Subcutaneous adipose tissue (tissue), 4 donors: ENCODE measurements around the gene HOXC12. TPM values are rescaled to one million over a fixed set of nuclear protein-coding genes. Genes with fewer than 3 reads are reported as not detected.

Experiments used
- CTCF ChIP-seq: fragments of 450-650 bp; IDR thresholded peaks from one replicate; pipeline ENCODE4 v1.5.1; 2016; ENCODE audit warnings: low read depth, mild to moderate bottlenecking, control low read depth, antibody characterized with exemption, moderate library complexity
- total RNA-seq, 4 donors: library from RNA; depleted of rRNA; stranded (reverse); fragments of >200 nt; gene quantifications; one replicate each; pipeline ENCODE4 v1.1.0, GENCODE V29; 2016

The HOXC12 gene
- total RNA-seq, 4 donors from 2014 or later = 0.17 to 1.8 (median 0.50) TPM

DNA sequence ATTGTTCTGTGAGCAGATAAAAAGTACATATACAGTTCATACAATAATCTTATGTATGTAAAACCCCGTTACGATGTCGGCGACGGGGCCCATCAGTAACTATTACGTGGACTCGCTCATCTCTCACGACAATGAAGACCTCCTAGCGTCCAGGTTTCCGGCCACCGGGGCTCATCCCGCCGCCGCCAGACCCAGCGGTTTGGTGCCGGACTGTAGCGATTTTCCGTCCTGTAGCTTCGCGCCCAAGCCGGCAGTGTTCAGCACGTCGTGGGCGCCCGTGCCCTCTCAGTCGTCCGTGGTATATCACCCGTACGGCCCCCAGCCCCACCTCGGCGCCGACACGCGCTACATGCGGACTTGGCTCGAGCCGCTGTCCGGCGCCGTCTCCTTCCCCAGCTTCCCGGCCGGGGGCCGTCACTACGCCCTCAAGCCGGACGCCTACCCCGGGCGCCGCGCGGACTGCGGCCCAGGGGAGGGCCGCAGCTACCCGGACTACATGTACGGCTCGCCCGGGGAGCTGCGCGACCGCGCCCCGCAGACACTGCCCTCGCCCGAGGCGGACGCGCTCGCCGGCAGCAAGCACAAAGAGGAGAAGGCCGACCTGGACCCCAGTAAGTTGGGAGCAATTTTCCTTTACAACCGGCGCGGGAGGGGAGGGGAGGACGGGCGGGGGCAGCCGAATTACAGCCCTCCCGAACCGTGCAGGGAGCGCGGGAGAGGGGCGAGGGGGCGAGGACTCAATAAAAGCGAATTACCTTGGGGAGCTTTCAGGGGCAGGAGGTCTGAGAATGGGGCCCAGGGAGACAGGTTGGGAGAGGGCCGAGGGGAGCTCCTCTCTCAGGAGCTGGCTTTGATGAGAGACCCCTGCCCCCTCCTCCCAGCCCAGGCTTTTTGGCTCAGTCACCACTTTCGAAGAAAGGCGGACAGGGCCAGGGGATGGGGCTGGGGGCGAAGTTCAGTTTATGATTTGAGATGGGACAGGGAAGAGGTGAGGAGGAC lies 45.7 kb downstream of the HOXC12 start, which contains the start of gene HOXC9:
Gene HOXC9, plus strand, starts transcription at position 46 of the 999 bp plus-strand sequence. Its CDS starts 28 bp downstream, at position 74.
- TF ChIP-seq CTCF = no peak

- no peak for TF ChIP-seq CTCF
Measured at GRCh38 chr12:54001283-54002187, 46.8 kb downstream of the HOXC12 start.

- no peak for TF ChIP-seq CTCF
Measured at GRCh38 chr12:54002278-54002914, 47.7 kb downstream of the HOXC12 start.

GRCh38 chr12:54002915-54003389 lies 48.2 kb downstream of the HOXC12 start:
- TF ChIP-seq CTCF = no peak

GRCh38 chr12:54003625-54004024 lies 48.9 kb downstream of the HOXC12 start:
- TF ChIP-seq CTCF = no peak

GRCh38 chr12:54004063-54004840 lies 49.5 kb downstream of the HOXC12 start:
- TF ChIP-seq CTCF = no peak
